ENCODE results near the gene MAPK8.
A peak's percentile ranks its signal among the peaks of the same experiment; 100 is the strongest.

MAPK8 gene

GRCh38 chr10:48292616-48293015, 13.9 kb upstream of the MAPK8 start:
- no peak for DNase-seq (ENCODE audit: low spot score)

DNA sequence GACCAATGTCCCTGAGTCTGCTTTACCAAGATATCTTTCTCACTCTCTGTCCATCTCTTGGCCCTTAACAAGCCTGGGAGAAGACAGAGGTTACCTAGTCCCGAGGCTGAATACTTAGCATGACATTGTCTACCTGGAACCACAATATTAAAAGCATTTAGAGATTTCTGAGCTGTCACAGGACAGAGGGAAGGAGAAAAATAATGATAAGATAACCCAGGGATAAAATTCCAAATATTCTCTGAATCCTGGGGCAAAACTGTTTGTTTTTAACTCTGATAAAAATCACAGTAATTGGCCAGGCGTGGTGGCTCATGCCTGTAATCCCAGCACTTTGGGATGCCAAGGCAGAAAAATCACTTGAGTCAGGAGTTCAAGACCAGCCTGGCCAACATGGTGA, 12.0 kb upstream of the MAPK8 start:
- DNase-seq (ENCODE audit: low spot score) = no peak

DNA sequence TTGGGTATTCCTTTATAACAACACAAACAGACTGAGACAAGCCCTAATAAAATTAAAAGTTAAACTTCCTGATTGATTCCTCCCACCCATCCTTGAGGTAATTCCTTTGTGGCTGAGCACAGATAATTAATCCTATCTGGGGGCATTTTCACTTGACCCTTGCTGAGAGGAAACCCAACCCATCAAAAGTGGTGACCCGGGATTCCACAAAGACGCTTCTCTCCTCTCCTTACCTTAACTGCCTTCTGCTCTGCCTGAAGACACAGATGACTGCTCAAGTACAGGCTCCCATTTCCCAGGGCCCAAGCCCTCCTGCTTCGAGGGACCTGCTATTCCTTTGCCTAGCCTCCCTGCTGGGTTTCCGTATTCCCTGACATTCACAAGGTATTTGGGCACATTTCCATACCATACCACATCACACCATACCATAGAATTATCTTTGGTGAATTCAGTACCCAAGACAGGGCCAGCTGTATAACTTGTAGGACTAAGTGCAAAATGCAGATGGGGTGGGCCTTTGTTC, 9.8 kb upstream of the MAPK8 start:
- no peak for DNase-seq (ENCODE audit: low spot score)

DNA sequence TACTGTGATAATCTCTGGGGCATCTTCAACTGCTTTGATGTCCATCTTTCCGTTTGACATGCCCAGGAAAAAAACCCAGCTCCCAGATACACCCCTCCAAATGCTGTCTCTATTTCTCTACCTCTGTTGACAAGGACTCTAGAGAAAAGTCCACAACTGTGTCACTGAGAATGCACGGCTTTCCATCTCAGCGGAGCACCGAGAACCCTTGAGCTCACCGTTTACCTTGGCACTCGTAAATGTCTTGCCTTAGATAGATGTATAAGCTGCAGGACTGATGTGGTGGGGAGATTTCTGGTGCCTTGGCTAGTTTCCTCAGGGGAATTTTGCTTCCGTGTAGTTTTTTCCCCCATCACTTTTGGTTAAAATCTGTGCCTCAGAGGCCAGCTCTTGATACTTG, 7.4 kb upstream of the MAPK8 start:
- no peak for DNase-seq (ENCODE audit: low spot score)

GRCh38 chr10:48299692-48300091, 6.8 kb upstream of the MAPK8 start:
- no peak for DNase-seq (ENCODE audit: low spot score)

DNA sequence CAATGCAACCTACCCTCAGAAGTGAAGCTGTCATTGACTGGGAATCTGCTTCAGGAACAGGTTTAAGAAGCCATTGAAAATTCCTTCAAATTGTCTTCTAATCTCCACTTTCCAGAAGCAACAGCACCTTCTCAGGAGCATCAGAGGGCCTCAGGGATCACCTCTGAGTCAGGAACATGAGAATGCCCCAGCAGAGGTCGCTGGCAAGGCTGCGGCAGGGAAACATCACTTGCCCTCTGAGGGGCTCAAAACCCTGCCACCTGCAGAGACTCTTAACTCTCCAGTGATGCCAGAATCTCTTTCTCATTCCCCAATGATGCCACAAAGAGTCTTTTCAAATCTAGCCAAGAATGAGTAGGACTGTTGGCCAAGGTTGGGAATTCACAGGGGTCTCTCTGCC, 5.9 kb upstream of the MAPK8 start:
- DNase-seq (ENCODE audit: low spot score) = no peak

- no peak for DNase-seq (ENCODE audit: low spot score)
These were observed 3.7 kb upstream of the MAPK8 start for GRCh38 chr10:48302515-48303476.

DNA sequence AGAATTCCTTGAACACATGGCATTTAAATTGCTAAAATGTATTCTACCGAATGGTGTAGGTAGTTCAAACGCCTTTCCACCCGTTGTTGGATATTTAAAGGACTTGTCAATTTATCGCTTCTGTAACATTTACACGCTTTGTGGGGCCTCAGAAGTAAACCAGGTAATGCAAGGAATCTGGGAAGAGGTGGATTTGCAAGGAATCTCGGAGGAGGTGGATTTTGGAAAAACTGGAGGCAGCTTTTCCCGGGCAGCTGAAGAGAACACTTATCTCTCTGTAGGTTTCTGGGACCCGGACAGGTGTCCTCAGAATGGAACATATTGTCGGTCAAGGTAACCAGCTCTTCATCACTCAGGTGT, 592 bp upstream of the MAPK8 start:
- no peak for DNase-seq (ENCODE audit: low spot score)

DNA sequence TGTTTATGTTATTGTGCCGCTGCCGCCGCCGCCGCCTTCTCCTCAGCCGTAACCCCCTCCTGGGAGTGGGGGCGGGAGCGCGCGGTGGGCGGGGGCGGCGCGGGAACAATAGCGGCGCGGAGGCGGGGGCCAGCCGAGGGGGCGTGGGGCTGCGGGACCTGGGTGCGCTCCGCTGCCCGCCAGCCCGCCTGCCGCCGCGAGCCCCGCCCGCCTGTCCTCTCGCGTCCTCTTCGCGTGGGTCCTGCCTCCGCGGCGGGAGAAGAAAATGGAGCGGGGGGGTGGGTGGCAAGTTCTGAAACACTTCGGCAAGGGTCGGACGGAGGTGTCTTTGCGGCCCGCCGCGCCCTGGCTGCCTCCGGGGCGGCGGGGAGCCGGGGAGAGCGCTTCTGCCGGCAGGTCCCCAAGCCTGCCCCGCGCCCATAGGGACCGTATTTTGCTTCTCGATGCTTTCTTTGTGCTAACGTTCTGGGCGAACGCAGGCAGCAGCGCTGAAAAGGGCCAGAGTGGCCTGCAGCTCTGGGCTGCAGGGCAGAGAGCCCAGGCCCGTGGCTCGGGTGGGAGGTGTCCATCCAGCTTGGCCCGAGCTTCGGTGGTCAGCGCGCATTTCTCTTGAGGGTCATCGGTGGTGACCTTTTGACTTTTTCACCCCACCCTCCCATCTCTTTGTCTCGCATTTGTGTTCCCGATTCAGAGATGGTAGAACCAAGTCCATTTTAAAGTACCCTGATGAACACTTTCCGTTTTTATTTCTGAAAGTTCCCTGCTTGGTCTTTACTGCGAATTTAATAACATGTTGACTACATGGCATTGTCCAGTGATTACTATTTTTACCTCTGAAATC, 613 bp downstream of the MAPK8 start:
- DNase-seq (ENCODE audit: low spot score) = peak; percentile 39

DNA sequence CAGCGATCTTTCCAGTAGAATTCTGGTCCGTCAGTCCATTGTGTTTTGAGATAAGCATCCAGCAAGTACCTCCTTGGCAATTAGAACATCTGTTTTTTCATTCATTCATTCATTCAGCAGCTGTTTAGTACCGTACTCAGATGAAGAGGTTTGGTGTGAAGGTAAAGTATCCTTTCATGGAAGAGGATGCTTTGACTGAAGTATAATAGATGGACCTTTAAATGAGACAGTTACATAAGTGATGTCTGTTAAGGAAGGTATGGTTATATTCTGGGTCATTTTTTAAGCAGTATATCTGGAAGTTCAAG, 1.2 kb downstream of the MAPK8 start:
- DNase-seq (ENCODE audit: low spot score) = no peak

- peak; percentile 36 for DNase-seq (ENCODE audit: low spot score)
These were observed 3.3 kb downstream of the MAPK8 start for GRCh38 chr10:48309711-48310226.

DNA sequence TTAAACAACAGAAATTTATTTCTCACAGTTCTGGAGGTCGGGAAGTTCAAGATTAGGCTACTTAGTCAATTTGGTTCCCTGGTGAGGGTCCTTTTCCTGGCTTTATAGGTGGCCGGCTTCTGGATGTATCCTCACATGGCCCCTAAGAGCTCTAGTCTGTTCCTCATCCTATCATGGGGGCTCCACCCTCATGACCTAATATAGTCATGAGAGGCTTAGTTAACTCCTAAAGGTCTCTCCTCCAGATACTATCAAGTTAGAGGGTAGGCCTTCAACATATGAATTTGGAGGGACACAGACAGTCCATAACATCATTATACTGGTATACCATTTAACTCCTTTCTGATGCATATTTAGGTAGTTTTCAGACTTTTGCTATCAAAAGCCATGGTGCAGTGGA, 7.6 kb downstream of the MAPK8 start:
- no peak for DNase-seq (ENCODE audit: low spot score)

GRCh38 chr10:48316236-48316635, 9.8 kb downstream of the MAPK8 start:
- no peak for DNase-seq (ENCODE audit: low spot score)

- DNase-seq (ENCODE audit: low spot score) = no peak
These were observed 11.0 kb downstream of the MAPK8 start for GRCh38 chr10:48317321-48317990.

DNA sequence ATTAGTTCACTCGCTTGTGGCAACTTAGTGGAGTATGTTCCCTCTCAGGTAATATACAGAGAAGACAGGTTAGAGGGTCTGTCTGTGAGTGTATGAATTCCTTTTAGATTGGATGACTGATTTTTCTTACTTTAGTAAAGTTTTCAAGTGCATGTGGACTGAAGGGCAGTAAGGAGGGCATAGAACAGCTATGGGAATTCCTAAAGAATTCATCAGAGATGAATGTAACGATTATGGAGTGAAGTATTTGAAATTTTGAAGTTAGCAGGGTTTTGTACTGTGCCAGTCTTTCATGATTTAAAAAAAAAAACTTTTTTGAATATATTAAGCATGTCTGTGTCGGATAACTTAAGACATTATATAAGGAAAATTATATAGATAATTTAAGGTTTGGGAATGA, 15.5 kb downstream of the MAPK8 start:
- DNase-seq (ENCODE audit: low spot score) = no peak

GRCh38 chr10:48324580-48324979, 18.1 kb downstream of the MAPK8 start:
- DNase-seq (ENCODE audit: low spot score) = no peak

DNA sequence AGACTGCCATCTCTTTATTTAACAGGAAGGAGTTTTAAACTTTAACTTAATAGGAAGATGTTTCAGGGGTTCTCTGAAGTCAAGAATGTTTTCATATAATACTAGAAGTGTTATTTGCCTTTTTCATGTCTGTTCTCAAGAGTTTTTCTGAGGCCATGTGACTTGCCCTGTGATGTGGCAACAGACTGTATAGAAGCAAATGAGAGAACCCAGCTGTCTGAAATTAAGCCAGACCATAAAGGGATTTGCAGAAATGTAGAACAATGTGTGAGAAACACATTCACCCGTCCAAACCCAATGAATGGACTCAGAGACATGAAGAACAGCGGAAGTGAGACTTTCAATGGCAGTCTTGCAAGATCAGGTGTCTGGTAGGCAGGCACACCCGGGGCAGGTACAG, 23.8 kb downstream of the MAPK8 start:
- DNase-seq (ENCODE audit: low spot score) = no peak

DNA sequence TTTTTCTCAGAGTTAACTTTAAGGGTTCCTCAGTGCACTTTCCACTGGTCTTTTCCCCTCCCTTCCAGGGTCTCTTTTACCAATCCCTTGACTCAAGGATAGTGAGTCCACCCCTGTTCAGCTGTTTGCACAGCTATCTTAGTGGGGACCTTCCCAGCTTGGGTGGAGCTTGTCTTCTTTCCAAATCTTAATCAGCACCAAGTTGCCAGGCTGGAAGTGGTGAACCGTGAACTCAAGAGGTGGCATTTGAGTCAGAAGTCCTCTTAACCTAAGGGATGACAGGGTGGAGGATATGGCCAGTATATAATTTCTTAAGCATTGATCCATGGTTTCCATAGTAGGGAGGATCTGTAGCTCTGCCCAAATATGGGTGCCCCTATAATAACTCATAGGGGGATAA, 25.0 kb downstream of the MAPK8 start:
- no peak for DNase-seq (ENCODE audit: low spot score)

- no peak for DNase-seq (ENCODE audit: low spot score)
These were observed 25.8 kb downstream of the MAPK8 start for GRCh38 chr10:48332166-48332870.

GRCh38 chr10:48332871-48333216, 26.4 kb downstream of the MAPK8 start:
- no peak for DNase-seq (ENCODE audit: low spot score)

- no peak for DNase-seq (ENCODE audit: low spot score)
These were observed 27.4 kb downstream of the MAPK8 start for GRCh38 chr10:48333856-48334255.

DNA sequence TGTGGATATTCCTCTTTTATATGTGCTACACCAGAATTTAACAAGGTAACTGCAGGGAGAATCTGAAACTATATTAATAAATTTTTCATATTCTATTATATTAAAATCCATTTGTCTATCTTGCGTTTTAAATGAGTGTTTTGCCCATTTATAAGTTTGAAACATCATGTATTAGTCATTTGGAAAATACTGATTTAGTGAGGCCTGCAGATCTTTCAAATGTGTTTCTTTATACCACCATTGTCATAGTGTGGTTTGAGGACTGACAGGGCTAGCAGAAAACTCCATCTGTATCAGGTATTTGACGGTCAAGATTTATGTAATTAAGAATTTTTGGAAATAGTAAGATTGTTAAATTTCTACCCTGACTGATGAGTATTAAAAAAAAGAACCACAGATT, 29.3 kb downstream of the MAPK8 start:
- DNase-seq (ENCODE audit: low spot score) = no peak

Measured in HuH-7 (cell line).